ENCODE data around the gene LMO4.

Gene LMO4, protein sequence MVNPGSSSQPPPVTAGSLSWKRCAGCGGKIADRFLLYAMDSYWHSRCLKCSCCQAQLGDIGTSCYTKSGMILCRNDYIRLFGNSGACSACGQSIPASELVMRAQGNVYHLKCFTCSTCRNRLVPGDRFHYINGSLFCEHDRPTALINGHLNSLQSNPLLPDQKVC

DNA sequence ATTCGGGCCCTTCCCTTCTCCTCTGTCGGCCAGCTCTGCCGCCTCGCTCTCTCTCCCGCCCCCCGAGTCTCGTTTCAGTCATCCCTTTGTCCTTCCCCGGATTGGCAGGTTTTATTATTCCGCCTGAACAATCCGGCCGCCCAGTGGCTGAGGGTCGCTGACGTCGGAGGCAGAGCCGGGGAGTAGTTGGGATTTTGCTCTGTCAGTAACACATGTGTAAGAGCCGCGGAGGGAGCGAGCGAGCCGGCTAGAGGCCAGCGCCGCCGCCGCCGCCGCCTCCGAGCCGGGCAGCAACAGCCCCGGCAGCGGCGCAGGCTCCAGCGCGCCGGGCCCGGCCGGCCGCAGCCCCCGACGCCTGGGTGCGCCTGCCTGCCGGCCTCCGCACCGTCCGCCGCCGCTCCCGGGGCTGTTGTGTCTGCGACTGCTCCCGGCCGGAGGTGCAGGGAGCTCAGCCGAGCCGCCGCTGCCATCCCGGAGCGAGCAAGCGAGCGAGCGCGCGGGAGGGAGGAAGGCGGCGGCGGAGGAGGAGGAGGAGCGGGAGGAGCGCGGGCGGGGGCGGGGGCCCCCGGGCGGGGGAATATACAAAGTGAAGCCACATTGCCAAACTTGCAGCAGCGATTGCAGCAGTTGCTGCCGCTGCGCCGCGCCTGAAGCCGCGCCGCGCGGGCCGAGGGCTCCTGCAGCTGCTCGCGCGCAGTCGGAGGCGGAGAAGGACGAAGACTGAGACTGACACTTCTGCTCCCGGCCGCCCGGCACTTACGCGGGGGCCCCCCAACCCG, at the start of gene LMO4:
Gene LMO4 (plus strand): TSS at position 609 of the 779 bp plus-strand sequence. CDS start 3,136 bp downstream, outside the sequence.
- peak; percentile 97 for DNase-seq

DNA sequence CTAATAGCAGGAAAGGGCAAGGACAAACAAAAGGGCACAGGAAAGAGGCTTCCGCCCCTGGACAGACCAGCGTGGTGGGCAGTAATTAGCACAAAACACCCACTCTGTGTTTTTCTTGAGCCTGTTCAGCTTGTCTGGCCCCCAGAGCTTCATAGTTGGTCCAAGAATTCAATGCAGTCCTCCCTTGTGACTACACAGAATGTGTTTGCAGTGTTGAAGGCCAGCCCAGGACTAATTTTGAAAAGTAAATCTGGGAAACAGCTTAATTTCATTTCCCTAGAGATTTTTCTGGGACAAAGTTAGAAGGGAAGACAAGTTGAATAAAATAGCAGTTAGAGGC, 49.2 kb upstream of the LMO4 start:
- no peak for DNase-seq

DNA sequence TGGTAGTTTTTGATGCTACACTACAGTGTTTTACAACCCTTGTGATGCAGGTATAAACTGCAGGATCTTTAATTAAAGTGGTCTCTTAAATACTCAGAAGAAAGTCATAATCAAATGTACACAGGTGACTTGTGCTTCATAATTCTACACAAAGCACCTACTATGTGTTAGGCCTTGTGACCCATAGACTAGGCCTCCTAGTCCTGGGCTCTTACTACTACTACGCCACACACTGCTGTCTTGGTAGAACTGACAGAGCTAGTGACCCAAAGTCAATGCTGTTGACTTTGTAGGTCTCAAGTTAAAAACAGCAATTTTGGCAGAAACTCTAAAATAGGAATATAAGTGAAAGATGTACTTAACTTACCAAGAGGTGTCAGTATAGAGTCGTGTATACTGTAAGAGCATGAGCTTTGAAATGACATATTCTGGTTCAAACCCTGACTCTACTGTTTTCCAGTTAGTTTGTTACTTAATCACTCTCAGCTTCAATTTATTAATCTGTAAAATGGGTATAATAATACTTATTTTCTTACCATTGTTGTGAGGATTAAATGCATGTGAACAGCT, 48.6 kb upstream of the LMO4 start:
- DNase-seq: no peak

- DNase-seq: no peak
Measured at GRCh38 chr1:87284456-87285240, 44.0 kb upstream of the LMO4 start.

DNA sequence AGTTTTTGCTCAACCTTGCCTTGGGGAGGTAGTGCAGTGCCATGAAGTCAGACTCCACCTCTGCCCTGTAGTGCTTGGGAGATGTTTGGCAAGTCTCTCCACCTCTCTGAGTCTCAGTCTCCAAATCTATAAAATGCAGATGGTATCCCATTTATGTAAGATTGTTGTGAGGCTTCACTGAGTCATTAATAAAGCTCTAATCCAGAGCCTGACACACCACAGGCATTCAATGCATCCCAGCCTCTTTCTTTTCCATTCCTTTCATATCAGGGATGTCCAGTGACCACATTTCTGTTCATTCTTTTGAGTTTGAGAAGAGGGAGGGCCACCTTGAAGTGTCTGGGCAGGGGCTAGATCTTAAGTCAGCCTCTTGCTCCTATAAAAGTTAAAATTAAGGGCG, 37.6 kb upstream of the LMO4 start:
- no peak for DNase-seq

DNA sequence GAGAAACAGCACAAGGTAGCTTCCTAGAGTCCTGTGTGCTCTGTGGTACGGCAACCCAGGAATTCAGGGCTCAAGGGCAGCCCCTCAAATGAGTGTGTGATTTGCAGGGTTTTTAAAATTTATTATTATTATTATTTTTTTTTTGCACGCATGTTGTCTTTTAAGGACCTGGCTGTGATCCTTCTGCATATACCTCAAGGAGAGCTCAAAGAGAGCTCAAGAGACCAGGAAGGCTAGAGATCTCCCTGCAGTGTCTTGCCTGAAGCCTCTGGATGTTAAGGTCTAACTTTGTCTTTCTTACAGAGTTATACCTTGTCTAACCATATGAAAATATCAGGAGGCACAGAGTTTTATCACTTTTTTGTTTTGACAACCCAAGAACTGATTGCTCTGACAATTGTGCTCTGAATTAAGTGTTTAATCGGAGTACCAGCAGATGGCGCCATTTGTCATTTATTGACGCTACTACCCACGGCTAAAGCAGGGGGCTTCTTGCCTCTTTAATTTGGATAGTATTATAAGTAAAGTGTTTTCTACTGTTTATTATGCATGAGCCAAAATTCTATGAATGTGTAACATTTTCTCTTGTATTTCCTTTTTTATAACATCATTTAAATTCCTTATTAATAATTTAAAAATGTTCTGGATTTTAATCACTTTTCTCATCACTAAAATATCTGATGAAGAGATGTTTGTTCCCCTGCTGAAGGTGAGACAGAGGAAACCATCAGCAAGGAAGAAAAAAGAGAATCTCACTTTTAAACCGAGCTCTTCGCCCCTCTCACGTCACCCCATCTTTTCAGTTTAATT, 35.8 kb upstream of the LMO4 start:
- DNase-seq: peak; percentile 81

GRCh38 chr1:87294633-87295032, 34.0 kb upstream of the LMO4 start:
- DNase-seq: no peak

- DNase-seq: no peak
Measured at GRCh38 chr1:87295445-87296110, 33.1 kb upstream of the LMO4 start.

- no peak for DNase-seq
Measured at GRCh38 chr1:87296206-87296605, 32.5 kb upstream of the LMO4 start.

DNA sequence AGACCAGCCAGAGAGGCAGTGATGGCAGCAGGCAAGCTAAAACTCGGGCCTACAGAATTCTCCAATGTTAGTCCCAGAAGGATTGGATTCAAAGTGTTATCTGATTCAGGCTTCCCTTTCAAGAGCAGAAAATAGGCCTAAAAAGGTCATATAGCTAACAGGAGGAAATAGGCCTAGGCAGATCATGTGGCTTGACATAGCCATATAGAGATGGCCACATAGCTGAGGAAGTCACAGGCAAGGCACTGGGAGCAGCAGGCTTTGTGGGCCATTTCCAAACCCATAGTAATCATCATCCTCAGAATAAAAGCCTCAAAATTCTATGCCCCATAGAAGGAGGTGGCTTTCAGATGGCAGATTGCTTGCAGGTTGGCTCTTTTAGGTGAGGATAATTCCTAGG, 29.0 kb upstream of the LMO4 start:
- no peak for DNase-seq

- DNase-seq: no peak
Measured at GRCh38 chr1:87300628-87301027, 28.1 kb upstream of the LMO4 start.

GRCh38 chr1:87305151-87305550, 23.5 kb upstream of the LMO4 start:
- DNase-seq: no peak

DNA sequence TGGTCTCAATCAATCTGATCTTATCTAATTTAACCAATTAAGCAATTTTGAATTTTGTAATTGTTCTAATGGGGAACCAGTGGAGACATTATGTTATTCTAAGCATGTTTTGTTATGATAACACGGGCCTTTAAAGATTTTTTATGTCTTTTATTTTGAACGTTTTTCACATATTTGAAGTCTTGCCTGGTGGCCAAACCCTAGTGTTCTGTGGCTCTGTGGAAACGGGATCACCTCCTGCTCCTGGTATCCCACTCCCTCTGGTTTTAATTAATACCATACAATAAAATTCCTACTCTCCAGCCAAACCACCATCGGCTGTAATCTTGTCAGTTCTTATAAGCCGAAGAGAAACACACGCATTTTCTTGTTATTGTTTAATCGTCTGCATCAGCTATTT, 22.9 kb upstream of the LMO4 start:
- no peak for DNase-seq

GRCh38 chr1:87307306-87307705, 21.4 kb upstream of the LMO4 start:
- DNase-seq: no peak

DNA sequence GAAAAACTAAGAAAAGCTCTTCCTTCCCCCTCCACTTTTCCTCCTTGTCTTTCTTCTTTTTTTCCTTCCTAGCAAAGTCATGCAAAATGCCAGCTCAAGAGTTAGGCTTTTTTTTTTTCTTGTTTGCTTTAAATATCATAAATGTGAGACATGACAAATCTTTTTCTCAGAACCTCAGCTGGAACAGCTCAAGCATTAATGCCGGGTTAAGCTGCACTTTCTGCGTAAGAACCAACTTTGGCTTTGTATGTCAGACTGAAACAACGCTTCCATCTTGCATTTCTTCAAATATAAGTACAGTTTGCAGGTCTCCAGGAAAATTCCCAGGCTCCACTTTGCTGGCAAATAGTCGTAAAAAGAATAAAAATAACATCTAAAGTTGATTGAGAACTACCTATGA, 20.7 kb upstream of the LMO4 start:
- DNase-seq: no peak

- no peak for DNase-seq
Measured at GRCh38 chr1:87314091-87314490, 14.6 kb upstream of the LMO4 start.

- no peak for DNase-seq
Measured at GRCh38 chr1:87318056-87318650, 10.5 kb upstream of the LMO4 start.

DNA sequence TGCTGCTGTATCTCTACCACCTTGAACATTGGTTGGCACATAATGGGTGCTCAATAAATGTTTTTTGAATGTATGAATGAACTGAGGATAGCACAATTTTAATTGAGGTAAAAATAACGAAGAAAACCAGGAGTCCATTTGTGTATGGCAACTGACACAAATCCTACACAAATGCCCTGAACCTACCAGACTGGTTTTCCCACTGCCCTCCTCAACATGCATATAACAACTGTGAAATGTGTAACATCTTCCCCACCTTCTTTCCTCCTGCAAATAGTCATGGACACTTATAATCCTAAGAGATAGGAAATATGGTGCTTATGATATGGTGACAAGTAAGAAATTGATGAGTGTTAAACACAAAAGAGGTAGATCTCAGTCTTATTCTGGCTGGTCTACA, 9.9 kb upstream of the LMO4 start:
- no peak for DNase-seq

- peak; percentile 80 for DNase-seq
Measured at GRCh38 chr1:87325982-87326738, 2.5 kb upstream of the LMO4 start.

- DNase-seq: peak; percentile 69
Measured at GRCh38 chr1:87327376-87328271, 1.1 kb upstream of the LMO4 start.

Measured in midbrain (tissue), 1 donor.